ENCODE data around the gene DENND4B. TPM values are rescaled to one million over a fixed set of nuclear protein-coding genes. Genes with fewer than 3 reads are reported as not detected.

DENND4B gene
- total RNA-seq, 4 donors from 2014 or later = 18.4 to 31.1 (median 20.5) TPM

- intact Hi-C loops (cut with DNase I; ENCODE audit: low total_unique reads) = no loop called here
- no peak for TF ChIP-seq CTCF (IDR thresholded peaks at IDR 0.05)
- no peak for TF ChIP-seq POLR2A (IDR thresholded peaks at IDR 0.05)
- 19 to 33% methylated on average over 12 of the region's 12 CpGs for WGBS, 2 donors
- DNase-seq (ENCODE audit: low spot score in 2 of 2) = no peak
- H3K4me3 ChIP-seq (ENCODE audit: low read depth, poor library complexity, severe bottlenecking) = peak overlapping the region; percentile 91
Observed at GRCh38 chr1:153945131-153945794, 1.3 kb downstream of the DENND4B start.

- no peak overlapping the region for H3K4me3 ChIP-seq (ENCODE audit: low read depth, poor library complexity, severe bottlenecking)
- intact Hi-C loops (cut with DNase I; ENCODE audit: low total_unique reads) = no loop called here
- 58 to 59% methylated on average over 3 of the region's 3 CpGs for WGBS, 2 donors
- DNase-seq (ENCODE audit: low spot score in 2 of 2) = no peak
- TF ChIP-seq CTCF (IDR thresholded peaks at IDR 0.05) (no peak), POLR2A (IDR thresholded peaks at IDR 0.05) (no peak)
Observed at GRCh38 chr1:153944827-153945117, 1.7 kb downstream of the DENND4B start.

- 70 to 78% methylated on average over 15 of the region's 15 CpGs for WGBS, 2 donors
- no peak overlapping the region for H3K4me3 ChIP-seq (ENCODE audit: low read depth, poor library complexity, severe bottlenecking)
- TF ChIP-seq POLR2A (IDR thresholded peaks at IDR 0.05) (no peak), CTCF (IDR thresholded peaks at IDR 0.05) (no peak)
- no peak for DNase-seq (ENCODE audit: low spot score in 2 of 2)
- intact Hi-C loops (cut with DNase I; ENCODE audit: low total_unique reads) = no loop called here
Observed at GRCh38 chr1:153944005-153944826, 2.3 kb downstream of the DENND4B start.

GRCh38 chr1:153942766-153943549 is 3.6 kb downstream of the DENND4B start:
- intact Hi-C loops (cut with DNase I; ENCODE audit: low total_unique reads) = no loop called here
- WGBS, 2 donors = 87 to 89% methylated on average over 9 to 11 of the region's 11 CpGs
- DNase-seq (ENCODE audit: low spot score in 2 of 2) = no peak
- TF ChIP-seq POLR2A (IDR thresholded peaks at IDR 0.05) = no peak
- no peak for TF ChIP-seq CTCF (IDR thresholded peaks at IDR 0.05)
- no peak overlapping the region for H3K4me3 ChIP-seq (ENCODE audit: low read depth, poor library complexity, severe bottlenecking)

- intact Hi-C loops (cut with DNase I; ENCODE audit: low total_unique reads) = no loop called here
- DNase-seq (ENCODE audit: low spot score in 2 of 2) = no peak
- no peak overlapping the region for H3K4me3 ChIP-seq (ENCODE audit: low read depth, poor library complexity, severe bottlenecking)
- TF ChIP-seq POLR2A (IDR thresholded peaks at IDR 0.05) = no peak
- 93 to 94% methylated on average over 30 to 34 of the region's 34 CpGs for WGBS, 2 donors
Observed at GRCh38 chr1:153941826-153942725, 4.4 kb downstream of the DENND4B start.

All from lower leg skin (tissue), 4 donors.